ENCODE measurements around the gene HIP1. TPM values are rescaled to one million over a fixed set of nuclear protein-coding genes. Genes with fewer than 3 reads are reported as not detected.

HIP1 gene
- total and polyA plus RNA-seq, 2 of the 13 experiments (the other 11 are each of a cell fraction or from before 2014, with no cell fraction given): 4.5 to 6.2 TPM

DNA sequence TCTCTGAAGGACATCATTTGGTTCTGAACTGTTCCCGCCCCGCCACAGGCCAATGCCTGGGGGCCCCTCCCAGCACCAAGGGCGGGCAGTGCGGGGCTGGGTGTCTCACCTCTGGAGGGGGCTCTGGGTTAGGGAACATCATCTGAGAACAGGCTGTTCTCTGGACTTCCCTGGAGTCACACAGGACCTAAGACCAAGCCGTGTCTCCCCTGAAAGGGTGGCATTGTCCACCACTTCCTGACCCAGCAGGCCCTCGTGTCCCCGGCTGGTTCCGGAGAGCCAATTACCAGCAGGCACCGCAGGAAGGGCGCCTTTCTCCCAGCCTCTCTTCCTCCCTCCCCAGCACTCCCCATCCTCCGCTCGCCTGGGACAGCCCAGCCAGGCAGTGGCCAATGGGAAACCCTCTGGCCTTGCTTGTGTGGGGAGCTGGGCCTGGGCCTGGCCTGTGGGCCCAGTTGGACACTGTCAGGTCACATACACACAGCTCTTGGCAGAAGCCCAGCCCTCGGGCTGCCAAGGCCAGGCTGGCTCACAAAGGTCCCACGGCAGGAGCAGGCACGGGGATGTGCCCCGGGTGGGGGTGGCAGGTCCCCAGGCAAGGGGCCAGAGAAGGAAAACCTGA lies 127.1 kb downstream of the HIP1 start (continued):
- TF ChIP-seq, protein P1, sequence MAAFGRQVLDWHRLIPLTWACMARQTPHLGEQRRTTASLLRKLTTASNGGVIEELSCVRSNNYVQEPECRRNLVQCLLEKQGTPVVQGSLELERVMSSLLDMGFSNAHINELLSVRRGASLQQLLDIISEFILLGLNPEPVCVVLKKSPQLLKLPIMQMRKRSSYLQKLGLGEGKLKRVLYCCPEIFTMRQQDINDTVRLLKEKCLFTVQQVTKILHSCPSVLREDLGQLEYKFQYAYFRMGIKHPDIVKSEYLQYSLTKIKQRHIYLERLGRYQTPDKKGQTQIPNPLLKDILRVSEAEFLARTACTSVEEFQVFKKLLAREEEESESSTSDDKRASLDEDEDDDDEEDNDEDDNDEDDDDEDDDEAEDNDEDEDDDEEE (CRISPR knock-in tag; IDR thresholded peaks at IDR 0.05): no peak
- 0 out of 2 replicates have a peak, but pooled peaks have one; percentile 13 for TF ChIP-seq ZKSCAN8 (CRISPR knock-in tag; IDR thresholded peaks at IDR 0.05; ENCODE audit: borderline replicate concordance)
- TF ChIP-seq ZNF589 (CRISPR knock-in tag; conservative IDR thresholded peaks at IDR 0.05): no peak
- peak; percentile 44; the same call in 1 of the 2 replicates for TF ChIP-seq ZNF558 (CRISPR knock-in tag; IDR thresholded peaks at IDR 0.05; ENCODE audit: borderline replicate concordance)
- no peak for TF ChIP-seq PREB (CRISPR knock-in tag; IDR thresholded peaks at IDR 0.05)
- peak; percentile 68; the same call in 1 of the 2 replicates for TF ChIP-seq MTA1 (CRISPR knock-in tag; IDR thresholded peaks at IDR 0.05; ENCODE audit: borderline replicate concordance)
- no peak for TF ChIP-seq PCBP2 (optimal IDR thresholded peaks at IDR 0.05; ENCODE audit: low read depth, low read length, poor library complexity, severe bottlenecking)
- no peak for TF ChIP-seq NKX3-1 (CRISPR knock-in tag; IDR thresholded peaks at IDR 0.05)
- peak; percentile 77 for TF ChIP-seq ZNF143 (CRISPR knock-in tag; IDR thresholded peaks at IDR 0.05)
- no peak for TF ChIP-seq ZNF777 (CRISPR knock-in tag; IDR thresholded peaks at IDR 0.05)
- TF ChIP-seq KLF6 (CRISPR knock-in tag; IDR thresholded peaks at IDR 0.05): no peak
- no peak for TF ChIP-seq ZBTB1 (CRISPR knock-in tag; IDR thresholded peaks at IDR 0.05; ENCODE audit: borderline replicate concordance)
- 0 out of 2 replicates have a peak, but pooled peaks have one; percentile 29 for TF ChIP-seq MLX (CRISPR knock-in tag; IDR thresholded peaks at IDR 0.05)
- TF ChIP-seq ZNF101 (CRISPR knock-in tag; IDR thresholded peaks at IDR 0.05; ENCODE audit: borderline replicate concordance, low read depth): no peak
- TF ChIP-seq SUZ12 (IDR thresholded peaks at IDR 0.05; ENCODE audit: low read depth, low read length): no peak
- no peak for TF ChIP-seq JUN (CRISPR knock-in tag; IDR thresholded peaks at IDR 0.05)
- TF ChIP-seq STAG1 (CRISPR knock-in tag; IDR thresholded peaks at IDR 0.05): peak; percentile 40
- TF ChIP-seq ZBTB43 (CRISPR knock-in tag; conservative IDR thresholded peaks at IDR 0.05): no peak
- TF ChIP-seq ZNF850 (CRISPR knock-in tag; conservative IDR thresholded peaks at IDR 0.05): no peak
- peak; percentile 82; the same call in 1 of the 2 replicates for TF ChIP-seq ZMYM3 (CRISPR knock-in tag; IDR thresholded peaks at IDR 0.05)
- 0 out of 2 replicates have a peak, but pooled peaks have one; percentile 46 for TF ChIP-seq ZNF136 (CRISPR knock-in tag; IDR thresholded peaks at IDR 0.05; ENCODE audit: low read depth)
- no peak for TF ChIP-seq SIX1 (CRISPR knock-in tag; IDR thresholded peaks at IDR 0.05; ENCODE audit: borderline replicate concordance)
- no peak for TF ChIP-seq IRX3 (CRISPR knock-in tag; IDR thresholded peaks at IDR 0.05; ENCODE audit: borderline replicate concordance, low read depth)
- no peak for TF ChIP-seq PAX8 (CRISPR knock-in tag; IDR thresholded peaks at IDR 0.05; ENCODE audit: borderline replicate concordance)
- TF ChIP-seq, protein P2, sequence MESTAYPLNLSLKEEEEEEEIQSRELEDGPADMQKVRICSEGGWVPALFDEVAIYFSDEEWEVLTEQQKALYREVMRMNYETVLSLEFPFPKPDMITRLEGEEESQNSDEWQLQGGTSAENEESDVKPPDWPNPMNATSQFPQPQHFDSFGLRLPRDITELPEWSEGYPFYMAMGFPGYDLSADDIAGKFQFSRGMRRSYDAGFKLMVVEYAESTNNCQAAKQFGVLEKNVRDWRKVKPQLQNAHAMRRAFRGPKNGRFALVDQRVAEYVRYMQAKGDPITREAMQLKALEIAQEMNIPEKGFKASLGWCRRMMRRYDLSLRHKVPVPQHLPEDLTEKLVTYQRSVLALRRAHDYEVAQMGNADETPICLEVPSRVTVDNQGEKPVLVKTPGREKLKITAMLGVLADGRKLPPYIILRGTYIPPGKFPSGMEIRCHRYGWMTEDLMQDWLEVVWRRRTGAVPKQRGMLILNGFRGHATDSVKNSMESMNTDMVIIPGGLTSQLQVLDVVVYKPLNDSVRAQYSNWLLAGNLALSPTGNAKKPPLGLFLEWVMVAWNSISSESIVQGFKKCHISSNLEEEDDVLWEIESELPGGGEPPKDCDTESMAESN (CRISPR knock-in tag; conservative IDR thresholded peaks at IDR 0.05): peak; percentile 74
- TF ChIP-seq GATA4 (IDR thresholded peaks at IDR 0.05; ENCODE audit: borderline replicate concordance, low read depth): no peak

Data from HepG2 (cell line).